GM21423 (cell line): Measurements from ENCODE around the gene LRRC4B.

Experiments
- ATAC-seq: cut with Tn5 transposase; IDR thresholded peaks from one replicate; pipeline ENCODE4 v1.9.1; 2021; ENCODE audit warnings: mild to moderate bottlenecking, moderate library complexity; ENCODE audit not compliant: unreplicated experiment

Gene LRRC4B

DNA sequence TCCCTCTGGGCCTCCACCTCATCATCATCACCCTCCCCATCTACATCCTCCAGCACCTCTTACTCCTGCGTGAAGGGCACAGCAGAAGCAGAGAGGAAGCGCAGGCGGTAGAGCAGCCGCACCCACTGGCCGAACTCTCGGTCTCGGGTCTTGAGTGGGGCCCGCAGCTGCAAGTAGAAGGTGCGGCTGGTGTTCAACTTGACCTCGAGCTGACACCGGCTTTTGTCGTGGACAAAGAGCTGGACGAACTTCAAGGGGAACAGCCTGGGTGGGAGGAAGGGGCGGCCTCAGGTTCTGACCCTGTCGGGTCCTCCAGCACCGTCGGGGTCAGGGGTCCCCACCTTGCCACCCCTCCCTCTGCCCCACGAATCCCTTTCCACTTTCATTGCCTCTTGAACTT is 100.7 kb downstream of the LRRC4B start:
- no peak for ATAC-seq
